NCI-H1694 treated with DMSO at 0.1 percent for 48 hours (cell line): Measurements from ENCODE around the gene ETDC.
"Not testable (repeated sequence)": the region's sequence is repeated elsewhere in the genome, so short reads cannot be mapped to it uniquely, and the experiment has no call there.

ENCODE experiments used
- DNase-seq: peaks from one replicate; lab custom pipeline; 2025; lab: John Stamatoyannopoulos, UW

The ETDC gene

DNA sequence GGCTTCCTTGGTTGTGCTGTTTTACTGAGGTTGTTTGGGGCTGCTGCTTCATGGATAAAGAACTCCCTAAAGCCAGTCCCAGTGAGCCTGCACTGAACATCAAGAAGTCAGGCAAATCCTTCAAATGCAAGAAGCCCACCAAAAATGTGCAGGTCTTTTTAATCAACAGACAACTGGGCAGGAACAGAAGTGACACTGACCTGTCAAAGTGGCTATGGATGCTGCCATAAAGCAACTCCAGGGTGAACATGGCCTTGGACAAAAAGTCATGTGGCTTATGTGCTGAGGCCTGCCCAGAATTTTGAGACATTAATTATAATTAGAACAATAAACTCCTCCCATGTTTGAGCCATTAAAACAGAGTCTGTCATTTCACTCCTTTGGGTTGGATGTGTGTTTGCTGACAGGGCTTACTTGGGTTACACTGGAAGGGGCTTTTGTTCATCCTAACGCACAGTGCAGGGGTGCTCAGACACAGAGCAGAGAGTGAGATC is at the start of gene ETDC:
Gene ETDC (plus strand): TSS at position 51 of the 494 bp plus-strand sequence. CDS start 0 bp downstream, at position 51.
- no peak for DNase-seq

DNA sequence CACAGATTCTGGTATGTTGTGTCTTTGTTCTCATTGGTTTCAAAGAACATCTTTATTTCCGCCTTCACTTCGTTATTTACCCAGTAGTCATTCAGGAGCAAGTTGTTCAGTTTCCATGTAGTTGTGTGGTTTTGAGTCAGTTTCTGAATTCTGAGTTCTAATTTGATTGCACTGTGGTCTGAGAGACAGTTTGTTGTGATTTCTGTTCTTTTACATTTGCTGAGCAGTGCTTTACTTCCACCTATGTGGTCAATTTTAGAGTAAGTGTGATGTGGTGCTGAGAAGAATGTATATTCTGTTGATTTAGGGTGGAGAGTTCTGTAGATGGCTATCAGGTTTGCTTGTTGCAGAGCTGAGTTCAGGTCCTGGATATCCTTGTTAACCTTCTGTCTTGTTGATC is 48.3 kb upstream of the ETDC start:
- DNase-seq: not testable (repeated sequence)

DNA sequence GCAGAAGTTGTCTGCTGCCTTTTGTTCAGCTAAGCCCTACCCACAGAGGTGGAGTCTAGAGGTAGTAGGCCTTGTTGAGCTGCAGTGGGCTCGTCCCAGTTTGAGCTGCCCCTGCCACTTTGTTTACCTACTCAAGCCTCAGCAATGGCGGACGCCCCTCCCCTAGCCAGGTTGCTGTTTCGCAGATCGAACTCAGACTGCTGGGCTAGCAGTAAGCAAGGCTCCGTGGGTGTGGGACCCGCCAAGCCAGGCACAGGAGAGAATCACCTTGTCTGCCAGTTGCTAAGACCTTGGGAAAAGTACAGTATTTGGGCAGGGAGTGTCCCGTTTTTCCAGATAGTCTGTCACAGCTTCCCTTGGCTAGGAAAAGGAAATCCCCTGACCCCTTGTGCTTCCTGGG is 45.9 kb upstream of the ETDC start:
- DNase-seq: not testable (repeated sequence)

GRCh38 chrX:135264206-135264605 is 45.1 kb upstream of the ETDC start:
- DNase-seq: no peak

DNA sequence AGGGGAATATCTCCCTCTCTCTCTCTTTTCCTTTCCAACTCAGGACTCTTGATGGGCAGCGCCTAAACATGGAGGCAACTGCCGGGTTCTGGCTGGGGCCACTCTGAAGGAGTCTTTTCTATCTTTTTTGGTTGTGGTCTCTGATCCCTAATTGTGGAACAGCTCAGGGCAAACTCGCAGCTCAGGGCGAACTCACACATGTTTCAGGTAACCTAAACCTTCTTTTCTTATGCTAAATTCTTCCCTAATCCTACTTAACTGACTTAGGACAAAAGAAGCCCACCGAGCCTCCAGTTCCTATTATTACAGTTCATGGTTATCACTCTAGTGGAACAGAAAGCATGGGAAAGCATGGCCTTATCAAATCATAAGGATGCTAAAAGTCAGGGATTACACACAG is 36.1 kb upstream of the ETDC start:
- no peak for DNase-seq

DNA sequence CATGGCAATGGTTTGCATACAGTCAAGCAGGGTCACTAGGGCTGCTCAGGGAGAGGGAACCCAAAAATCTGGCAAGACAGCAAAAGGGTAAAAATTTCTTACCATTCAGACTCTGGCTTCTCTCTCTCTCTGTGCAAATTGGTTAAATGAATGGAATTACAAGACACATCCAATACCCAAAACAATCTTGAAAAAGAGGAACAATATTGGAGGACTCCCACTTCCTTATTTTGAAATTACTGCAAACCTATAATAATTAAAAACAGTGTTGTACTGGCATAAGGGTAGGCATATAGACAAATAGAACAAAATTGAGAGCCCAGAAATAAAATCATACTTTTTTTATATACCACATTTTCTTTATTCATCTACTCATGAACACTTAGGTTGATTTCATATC is 33.3 kb upstream of the ETDC start:
- DNase-seq: no peak

DNA sequence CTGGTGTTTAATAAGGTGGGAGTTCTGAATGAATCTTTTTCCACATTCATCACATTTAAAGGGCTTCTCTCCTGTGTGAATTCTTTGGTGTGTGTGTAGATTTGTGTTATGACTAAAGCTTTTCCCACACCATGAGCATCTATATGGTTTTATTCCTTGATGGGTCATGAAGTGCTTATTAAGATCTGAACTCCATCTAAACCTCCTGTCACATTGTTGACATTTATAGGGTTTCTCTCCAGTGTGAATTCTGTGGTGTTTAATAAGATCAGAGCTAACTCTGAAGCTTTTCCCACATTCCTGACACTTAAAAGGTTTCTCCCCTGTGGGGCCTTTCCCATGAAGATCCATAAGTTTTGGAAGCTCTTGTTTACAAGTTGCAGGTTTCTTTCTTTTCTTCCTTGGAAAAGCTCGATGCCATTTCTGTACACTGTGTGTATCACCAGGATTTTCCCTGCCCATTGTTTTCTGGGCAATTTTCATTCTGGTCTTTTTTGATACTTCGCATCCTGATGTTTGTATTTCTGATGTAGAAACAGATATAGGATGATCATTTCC is 21.9 kb upstream of the ETDC start:
- no peak for DNase-seq

- DNase-seq: no peak
These were observed 13.9 kb upstream of the ETDC start for GRCh38 chrX:135295238-135295943.

GRCh38 chrX:135295944-135296305 is 13.4 kb upstream of the ETDC start:
- DNase-seq: no peak

GRCh38 chrX:135302269-135302873 is 6.9 kb upstream of the ETDC start:
- no peak for DNase-seq

DNA sequence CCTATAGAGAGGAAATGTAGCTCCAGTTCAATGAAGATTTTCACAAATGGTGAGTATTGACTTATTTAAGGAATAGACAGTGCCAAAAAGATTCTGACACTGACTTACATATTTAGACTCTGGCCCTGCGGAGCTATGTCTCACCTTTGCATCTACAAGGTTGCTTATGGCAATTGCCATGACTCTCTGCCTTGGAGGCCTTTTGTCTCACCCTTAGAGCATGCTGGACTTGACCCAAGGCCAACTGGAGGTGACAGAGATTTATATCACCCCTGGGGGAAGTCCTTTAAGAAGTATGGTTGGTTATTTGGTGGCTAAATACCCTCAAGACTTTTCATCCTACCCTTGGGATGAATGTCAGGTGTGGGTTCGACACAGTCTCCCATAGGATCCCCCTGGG is 4.5 kb upstream of the ETDC start:
- DNase-seq: no peak

DNA sequence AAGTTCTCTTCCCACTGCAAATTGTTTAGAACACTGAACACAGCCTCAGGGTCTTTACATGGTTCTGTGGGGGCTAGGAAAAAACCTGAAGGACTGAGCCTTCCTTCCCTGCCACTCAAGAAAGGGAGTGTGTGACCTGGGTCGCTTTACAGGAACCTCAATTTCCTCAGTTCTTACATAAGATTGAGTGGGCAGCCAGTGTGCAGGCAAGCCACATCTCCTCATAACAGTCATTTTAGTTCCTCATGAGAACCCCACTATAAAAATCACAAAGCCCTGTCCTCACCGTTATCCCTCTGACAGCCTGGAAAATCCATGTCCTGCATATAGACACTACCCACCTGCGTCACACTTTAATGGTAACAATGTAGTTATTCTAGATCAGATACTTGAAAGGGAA is 2.1 kb upstream of the ETDC start:
- DNase-seq: no peak

GRCh38 chrX:135308345-135308855 is 880 bp upstream of the ETDC start:
- DNase-seq: no peak

GRCh38 chrX:135315864-135316263 is 6.6 kb downstream of the ETDC start:
- no peak for DNase-seq

DNA sequence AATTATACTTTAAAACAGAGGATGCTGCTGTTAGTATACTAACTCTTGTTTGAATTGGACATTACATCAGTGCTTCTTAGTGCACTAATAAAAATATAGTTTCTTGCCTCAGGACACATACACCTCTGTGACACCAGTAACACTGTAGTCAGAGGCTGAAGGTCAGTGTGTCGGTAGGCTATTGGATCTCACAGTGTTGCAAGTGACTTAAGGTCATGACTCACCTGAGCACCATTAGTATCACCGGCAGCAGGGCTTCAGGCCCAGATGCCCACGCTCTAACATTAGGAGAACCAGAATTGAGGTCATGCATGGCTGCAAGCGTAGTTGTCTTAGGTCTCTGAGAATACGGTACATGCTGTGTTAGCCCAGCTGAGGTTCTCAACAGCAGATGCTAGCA is 15.2 kb downstream of the ETDC start:
- no peak for DNase-seq

- not testable (repeated sequence) for DNase-seq
These were observed 15.9 kb downstream of the ETDC start for GRCh38 chrX:135325036-135325818.

DNA sequence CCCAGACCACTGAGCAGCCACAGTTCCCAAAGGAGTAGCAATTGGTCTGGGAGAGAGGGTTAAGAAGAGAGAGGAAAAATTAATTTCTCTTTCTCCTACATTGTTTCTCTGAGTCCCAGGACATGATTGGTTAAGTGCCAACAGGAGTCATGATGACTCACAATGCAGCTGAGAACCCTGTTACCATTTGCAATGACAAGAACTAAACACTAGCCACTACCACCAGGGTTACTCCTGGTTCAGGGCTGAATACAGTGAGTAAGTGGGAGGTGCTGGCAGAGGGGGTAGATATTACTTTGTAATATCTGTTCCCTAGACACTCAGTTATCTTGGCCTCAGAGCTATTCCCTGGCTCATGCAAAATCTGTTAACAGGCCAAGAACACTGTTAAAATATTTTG is 18.0 kb downstream of the ETDC start:
- DNase-seq: no peak

GRCh38 chrX:135328421-135329005 is 19.2 kb downstream of the ETDC start:
- DNase-seq: no peak

DNA sequence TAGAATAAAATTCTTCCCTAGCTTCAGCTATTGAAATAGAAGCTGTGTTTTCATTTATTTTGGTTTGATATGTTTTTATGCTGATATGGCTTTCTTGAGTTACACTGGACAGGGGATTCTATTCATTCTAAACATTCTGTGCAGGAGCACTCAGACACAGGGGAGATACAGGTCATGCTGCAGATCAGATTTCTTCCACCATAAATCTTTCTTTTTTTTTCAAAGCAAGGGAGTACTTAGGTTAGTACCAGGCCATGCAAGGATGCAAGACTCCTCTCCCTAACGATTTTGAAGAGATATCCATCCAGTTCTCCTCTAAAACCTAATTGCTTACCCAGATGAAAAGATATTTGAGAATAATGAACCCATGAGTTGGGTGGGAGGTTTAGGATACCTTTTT is 21.4 kb downstream of the ETDC start:
- DNase-seq: no peak

GRCh38 chrX:135331525-135331924 is 22.2 kb downstream of the ETDC start:
- DNase-seq: no peak

DNA sequence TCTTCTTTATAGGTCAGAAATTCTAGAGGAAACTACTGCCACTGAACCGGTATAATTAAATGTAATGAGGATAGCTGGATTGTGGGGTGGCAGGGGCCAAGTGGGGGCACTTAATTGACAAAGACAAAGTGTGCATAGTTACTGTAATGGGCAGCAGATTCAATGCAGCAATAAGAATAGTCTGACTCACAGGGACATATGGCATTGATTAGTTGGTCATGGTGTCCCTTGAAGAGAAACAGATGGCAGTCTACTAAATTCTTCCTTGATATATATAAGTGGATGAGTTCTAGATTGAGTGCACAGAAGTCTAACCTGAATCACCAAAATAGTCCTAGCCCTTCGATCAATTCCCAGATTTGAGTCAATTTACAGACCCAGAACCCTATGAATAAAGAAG is 31.6 kb downstream of the ETDC start:
- no peak for DNase-seq

DNA sequence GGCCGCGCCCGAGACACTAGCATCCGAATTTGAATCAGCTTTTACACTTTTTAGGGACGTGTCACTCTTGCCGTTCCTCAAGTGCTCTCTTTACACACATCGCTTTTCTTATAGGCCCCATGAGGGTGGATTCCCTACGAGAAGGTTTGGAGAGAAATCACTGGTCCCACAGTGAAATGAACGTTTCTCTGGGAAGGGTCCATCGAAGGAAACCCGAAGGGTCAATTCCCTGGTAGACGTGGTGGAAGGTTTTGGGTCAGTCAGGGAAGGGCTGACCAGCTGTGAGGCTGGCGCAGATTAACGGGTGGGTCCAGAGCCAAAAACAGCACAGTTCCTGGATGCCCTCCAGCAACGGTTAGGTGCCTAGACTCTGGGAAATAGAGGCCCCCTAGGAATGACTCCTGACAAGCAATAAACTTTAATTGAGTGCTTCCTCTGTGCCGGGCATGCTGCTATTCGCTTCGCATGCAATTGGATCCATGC is 35.9 kb downstream of the ETDC start:
- DNase-seq: peak; percentile 15
